GM23338 (cell line): ENCODE measurements around the gene GNB5.

ENCODE experiments used
- POLR2AphosphoS5 ChIP-seq: IDR thresholded peaks from 2 replicates; pipeline ENCODE4 v1.6.1; 2016; ENCODE audit warnings: antibody characterized with exemption, low read depth
- STAT1 ChIP-seq: IDR thresholded peaks from one replicate; pipeline ENCODE4 v1.6.1; 2016; ENCODE audit warnings: antibody characterized with exemption; ENCODE audit not compliant: unreplicated experiment
- TF ChIP-seq, protein P1 (sequence below), 2 experiments: fragments of 200-600 bp in 1 of 2; sonication (generic) in 1 of 2; conservative IDR thresholded peaks; 2 replicates each; pipeline versions ENCODE4 v1.5.1 to v1.6.1; 2016 to 2017; ENCODE audit warnings: antibody characterized with exemption in 2 of 2, low read depth in 2 of 2, mild to moderate bottlenecking in 2 of 2, moderate library complexity in 1 of 2

DNA sequence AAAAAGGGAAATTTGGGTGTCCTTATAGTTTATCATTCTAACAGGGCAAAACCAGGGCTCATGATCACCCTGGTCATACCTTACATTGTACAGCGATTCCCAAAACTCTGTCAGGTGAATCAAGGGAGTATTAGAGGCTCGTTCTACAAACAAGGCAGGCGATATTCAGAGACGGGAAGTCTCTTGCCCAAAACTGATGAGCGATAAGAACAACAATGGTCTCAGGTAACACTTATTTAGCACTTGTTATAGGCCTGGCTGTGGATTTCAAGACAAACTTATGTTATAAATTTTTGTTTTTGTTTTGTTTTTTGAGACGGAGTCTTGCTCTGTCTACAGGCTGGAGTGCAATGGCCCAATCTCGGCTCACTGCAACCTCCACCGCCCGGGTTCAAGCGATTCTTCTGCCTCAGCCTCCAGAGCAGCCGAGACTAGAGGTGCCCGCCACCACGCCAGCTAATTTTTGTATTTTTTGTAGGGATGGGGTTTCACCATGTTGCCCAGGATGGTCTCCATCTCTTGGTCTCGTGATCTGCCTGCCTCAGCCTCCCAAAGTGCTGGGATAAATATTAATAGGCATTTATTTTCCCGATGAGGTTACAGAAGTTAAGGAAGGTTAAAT is 91.4 kb downstream of the GNB5 start:
- TF ChIP-seq STAT1 = no peak
- TF ChIP-seq, protein P1, sequence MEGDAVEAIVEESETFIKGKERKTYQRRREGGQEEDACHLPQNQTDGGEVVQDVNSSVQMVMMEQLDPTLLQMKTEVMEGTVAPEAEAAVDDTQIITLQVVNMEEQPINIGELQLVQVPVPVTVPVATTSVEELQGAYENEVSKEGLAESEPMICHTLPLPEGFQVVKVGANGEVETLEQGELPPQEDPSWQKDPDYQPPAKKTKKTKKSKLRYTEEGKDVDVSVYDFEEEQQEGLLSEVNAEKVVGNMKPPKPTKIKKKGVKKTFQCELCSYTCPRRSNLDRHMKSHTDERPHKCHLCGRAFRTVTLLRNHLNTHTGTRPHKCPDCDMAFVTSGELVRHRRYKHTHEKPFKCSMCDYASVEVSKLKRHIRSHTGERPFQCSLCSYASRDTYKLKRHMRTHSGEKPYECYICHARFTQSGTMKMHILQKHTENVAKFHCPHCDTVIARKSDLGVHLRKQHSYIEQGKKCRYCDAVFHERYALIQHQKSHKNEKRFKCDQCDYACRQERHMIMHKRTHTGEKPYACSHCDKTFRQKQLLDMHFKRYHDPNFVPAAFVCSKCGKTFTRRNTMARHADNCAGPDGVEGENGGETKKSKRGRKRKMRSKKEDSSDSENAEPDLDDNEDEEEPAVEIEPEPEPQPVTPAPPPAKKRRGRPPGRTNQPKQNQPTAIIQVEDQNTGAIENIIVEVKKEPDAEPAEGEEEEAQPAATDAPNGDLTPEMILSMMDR (conservative IDR thresholded peaks at IDR 0.05; ENCODE audit: low read depth in 2 of 2) = no peak
- TF ChIP-seq POLR2AphosphoS5 = no peak
